ENCODE data around the gene ZNF331.

The ZNF331 gene

GRCh38 chr19:53518121-53518520 lies 19.8 kb upstream of the ZNF331 start:
- no peak for TF ChIP-seq CTCF (IDR thresholded peaks at IDR 0.05; ENCODE audit: insufficient read depth, low read depth, low read length, missing control alignments)
- no peak for DNase-seq (ENCODE audit: low read depth)
- no peak overlapping the region for H3K4me3 ChIP-seq (ENCODE audit: low read depth, low read length)

DNA sequence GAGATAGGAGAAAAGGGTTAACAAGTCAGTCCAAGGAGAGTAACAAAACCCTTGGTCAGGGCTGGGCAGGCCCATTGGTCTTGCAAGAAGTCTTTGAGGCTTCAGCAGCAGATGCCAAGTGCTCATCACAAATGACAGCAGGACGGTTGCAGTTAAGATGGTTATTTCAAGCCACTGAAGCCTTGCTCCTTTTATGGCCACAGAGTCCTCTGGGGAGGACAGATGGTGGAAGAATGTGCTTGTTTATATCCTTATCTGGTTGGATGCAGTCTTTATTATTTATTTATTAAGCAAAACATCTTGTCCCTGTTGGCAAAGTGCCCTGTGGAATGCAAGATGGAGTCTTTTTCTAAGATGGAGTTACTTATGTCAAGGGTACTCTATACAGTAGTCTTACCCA lies 19.2 kb upstream of the ZNF331 start:
- TF ChIP-seq CTCF (IDR thresholded peaks at IDR 0.05; ENCODE audit: insufficient read depth, low read depth, low read length, missing control alignments): no peak
- H3K4me3 ChIP-seq (ENCODE audit: low read depth, low read length): no peak overlapping the region
- DNase-seq (ENCODE audit: low read depth): no peak

DNA sequence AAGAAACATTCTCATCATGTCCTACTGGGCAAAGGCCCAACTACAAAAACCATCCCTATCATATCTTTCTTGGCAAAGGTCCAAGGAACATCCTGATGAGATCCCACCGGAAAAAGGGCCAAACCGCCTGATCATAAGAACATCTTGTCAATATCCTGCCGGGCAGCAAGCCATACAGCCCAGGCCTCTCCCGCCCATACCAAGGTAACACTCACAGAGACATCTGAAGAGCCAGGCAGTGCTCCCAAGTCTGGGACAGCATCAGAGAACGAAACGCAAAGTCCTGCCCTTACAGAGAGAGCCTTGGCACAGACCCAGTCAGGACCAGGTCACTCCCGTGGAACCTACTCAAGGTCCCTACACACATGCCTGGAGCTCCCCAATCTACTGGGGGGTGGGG lies 18.5 kb upstream of the ZNF331 start:
- H3K4me3 ChIP-seq (ENCODE audit: low read depth, low read length): no peak overlapping the region
- no peak for TF ChIP-seq CTCF (IDR thresholded peaks at IDR 0.05; ENCODE audit: insufficient read depth, low read depth, low read length, missing control alignments)
- no peak for DNase-seq (ENCODE audit: low read depth)

DNA sequence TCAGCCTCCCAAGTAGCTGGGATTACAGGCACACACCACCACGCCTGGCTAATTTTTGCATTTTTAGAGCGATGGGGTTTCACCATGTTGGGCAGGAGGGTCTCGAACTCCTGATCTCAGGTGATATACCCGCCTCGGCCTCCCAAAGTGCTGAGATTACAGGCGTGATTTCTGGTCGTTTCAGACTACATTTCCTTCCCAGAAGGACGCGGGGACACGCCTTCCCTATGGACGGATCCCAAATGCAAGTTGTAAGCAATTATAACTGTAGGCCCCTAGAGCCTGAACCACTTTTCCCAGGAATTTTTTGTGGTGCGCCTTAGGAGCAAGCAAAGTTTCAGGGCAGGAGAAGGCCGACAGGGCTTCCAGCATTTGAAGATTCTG lies 17.8 kb upstream of the ZNF331 start:
- no peak for TF ChIP-seq CTCF (IDR thresholded peaks at IDR 0.05; ENCODE audit: insufficient read depth, low read depth, low read length, missing control alignments)
- peak overlapping the region; percentile 75 for H3K4me3 ChIP-seq (ENCODE audit: low read depth, low read length)
- DNase-seq (ENCODE audit: low read depth): no peak

GRCh38 chr19:53520547-53521372 lies 17.2 kb upstream of the ZNF331 start:
- peak; percentile 94 for DNase-seq (ENCODE audit: low read depth)
- H3K4me3 ChIP-seq (ENCODE audit: low read depth, low read length): peak overlapping the region; percentile 75
- no peak for TF ChIP-seq CTCF (IDR thresholded peaks at IDR 0.05; ENCODE audit: insufficient read depth, low read depth, low read length, missing control alignments)

GRCh38 chr19:53521373-53522202 lies 16.4 kb upstream of the ZNF331 start:
- H3K4me3 ChIP-seq (ENCODE audit: low read depth, low read length): peak overlapping the region; percentile 75
- no peak for TF ChIP-seq CTCF (IDR thresholded peaks at IDR 0.05; ENCODE audit: insufficient read depth, low read depth, low read length, missing control alignments)
- no peak for DNase-seq (ENCODE audit: low read depth)
